Liver (tissue), 3 donors: Measurements from ENCODE around the gene DMPK.

Source experiments
- EGR1 ChIP-seq, 2 donors: IDR thresholded peaks; 2 replicates each; pipeline ENCODE4 v1.6.1; 2016 to 2018; ENCODE audit warnings: antibody characterized with exemption in 2 of 2, low read depth in 2 of 2
- GABPA ChIP-seq, 2 donors: IDR thresholded peaks in 1 of 2; conservative IDR thresholded peaks in 1 of 2; 2 replicates each; pipeline ENCODE4 v1.6.1; 2016; ENCODE audit warnings: antibody characterized with exemption in 2 of 2, mild to moderate bottlenecking in 1 of 2, moderate library complexity in 1 of 2
- SP1 ChIP-seq: IDR thresholded peaks from 2 replicates; pipeline ENCODE4 v1.6.1; 2018; ENCODE audit warnings: antibody characterized with exemption, mild to moderate bottlenecking
- TAF1 ChIP-seq: conservative IDR thresholded peaks from 2 replicates; pipeline ENCODE4 v1.6.1; 2016; ENCODE audit warnings: antibody characterized with exemption, mild to moderate bottlenecking
- TF ChIP-seq, protein P1 (sequence below): fragments of 150-350 bp; IDR thresholded peaks from 2 replicates; pipeline ENCODE4 v1.5.1; 2017; ENCODE audit warnings: improper control_type of control experiment, low read depth, low read length; ENCODE audit not compliant: missing input control
- TF ChIP-seq, protein P2 (sequence below): IDR thresholded peaks from 2 replicates; pipeline ENCODE4 v1.6.1; 2016; ENCODE audit warnings: antibody characterized with exemption
- TF ChIP-seq, protein P3 (sequence below): IDR thresholded peaks from 2 replicates; pipeline ENCODE4 v1.6.1; 2016; ENCODE audit warnings: antibody characterized with exemption
- donor health status: healthy.
- donor health status: healthy.

DNA sequence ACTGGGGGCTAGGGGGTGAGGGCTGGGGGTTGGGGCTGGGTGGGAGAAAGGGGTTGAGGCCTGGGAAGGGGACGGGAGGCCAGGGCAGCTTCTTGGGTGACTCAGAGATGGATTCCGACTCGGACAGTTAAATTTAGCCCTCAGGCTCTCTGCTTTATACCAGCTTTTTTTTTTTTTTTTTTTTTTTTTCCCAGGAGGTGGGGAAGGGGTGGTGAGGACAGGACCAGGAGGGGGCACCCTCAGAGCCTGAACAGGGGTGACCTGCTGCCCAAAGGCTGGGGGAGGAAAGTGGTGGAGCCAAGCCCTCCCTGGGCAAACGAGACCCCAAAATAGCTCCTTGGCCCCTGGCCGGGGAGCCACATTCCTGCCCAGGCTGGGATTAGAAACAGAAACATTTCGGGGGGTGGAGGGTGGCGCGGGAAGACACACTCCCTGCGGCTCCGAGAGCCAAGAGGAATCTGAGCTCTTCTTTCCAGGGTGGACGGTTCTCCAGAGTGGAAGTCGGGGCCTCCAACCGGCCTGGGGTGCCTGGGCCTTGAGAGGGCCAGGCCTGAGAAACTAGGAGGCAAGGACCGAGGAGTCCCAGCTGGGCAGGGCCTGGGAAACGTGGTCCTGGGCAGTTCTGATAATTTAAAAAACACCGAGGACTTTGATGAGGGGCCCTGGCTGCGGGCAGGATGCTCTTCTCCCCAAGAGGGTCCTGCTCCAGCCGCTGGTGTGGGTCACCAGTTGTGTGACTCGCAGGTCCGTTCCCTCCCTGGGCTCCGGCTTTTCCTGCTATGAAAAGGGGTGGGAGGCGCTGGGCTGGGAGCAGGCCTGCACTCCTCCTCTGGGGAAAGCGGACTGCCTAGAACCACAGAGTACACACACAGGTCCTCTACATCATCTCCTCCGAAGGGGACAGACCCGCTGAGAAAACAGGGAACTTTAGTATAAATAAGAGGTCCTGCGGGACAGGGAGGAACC lies 813 bp upstream of the DMPK start:
- TF ChIP-seq, protein P1, sequence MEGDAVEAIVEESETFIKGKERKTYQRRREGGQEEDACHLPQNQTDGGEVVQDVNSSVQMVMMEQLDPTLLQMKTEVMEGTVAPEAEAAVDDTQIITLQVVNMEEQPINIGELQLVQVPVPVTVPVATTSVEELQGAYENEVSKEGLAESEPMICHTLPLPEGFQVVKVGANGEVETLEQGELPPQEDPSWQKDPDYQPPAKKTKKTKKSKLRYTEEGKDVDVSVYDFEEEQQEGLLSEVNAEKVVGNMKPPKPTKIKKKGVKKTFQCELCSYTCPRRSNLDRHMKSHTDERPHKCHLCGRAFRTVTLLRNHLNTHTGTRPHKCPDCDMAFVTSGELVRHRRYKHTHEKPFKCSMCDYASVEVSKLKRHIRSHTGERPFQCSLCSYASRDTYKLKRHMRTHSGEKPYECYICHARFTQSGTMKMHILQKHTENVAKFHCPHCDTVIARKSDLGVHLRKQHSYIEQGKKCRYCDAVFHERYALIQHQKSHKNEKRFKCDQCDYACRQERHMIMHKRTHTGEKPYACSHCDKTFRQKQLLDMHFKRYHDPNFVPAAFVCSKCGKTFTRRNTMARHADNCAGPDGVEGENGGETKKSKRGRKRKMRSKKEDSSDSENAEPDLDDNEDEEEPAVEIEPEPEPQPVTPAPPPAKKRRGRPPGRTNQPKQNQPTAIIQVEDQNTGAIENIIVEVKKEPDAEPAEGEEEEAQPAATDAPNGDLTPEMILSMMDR, result no peak
- TF ChIP-seq, protein P2, sequence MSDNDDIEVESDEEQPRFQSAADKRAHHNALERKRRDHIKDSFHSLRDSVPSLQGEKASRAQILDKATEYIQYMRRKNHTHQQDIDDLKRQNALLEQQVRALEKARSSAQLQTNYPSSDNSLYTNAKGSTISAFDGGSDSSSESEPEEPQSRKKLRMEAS, result no peak
- TF ChIP-seq TAF1, result no peak
- no peak for TF ChIP-seq GABPA (IDR thresholded peaks at IDR 0.05 in 1 of 2, conservative IDR thresholded peaks at IDR 0.05 in 1 of 2)
- TF ChIP-seq SP1, result no peak
- TF ChIP-seq, protein P3, sequence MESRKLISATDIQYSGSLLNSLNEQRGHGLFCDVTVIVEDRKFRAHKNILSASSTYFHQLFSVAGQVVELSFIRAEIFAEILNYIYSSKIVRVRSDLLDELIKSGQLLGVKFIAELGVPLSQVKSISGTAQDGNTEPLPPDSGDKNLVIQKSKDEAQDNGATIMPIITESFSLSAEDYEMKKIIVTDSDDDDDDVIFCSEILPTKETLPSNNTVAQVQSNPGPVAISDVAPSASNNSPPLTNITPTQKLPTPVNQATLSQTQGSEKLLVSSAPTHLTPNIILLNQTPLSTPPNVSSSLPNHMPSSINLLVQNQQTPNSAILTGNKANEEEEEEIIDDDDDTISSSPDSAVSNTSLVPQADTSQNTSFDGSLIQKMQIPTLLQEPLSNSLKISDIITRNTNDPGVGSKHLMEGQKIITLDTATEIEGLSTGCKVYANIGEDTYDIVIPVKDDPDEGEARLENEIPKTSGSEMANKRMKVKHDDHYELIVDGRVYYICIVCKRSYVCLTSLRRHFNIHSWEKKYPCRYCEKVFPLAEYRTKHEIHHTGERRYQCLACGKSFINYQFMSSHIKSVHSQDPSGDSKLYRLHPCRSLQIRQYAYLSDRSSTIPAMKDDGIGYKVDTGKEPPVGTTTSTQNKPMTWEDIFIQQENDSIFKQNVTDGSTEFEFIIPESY, result no peak
- TF ChIP-seq EGR1 (IDR thresholded peaks at IDR 0.05; ENCODE audit: low read depth in 2 of 2), result no peak
